Osteocyte (in vitro differentiated cells): ENCODE data around the gene MYLIP. TPM values are rescaled to one million over a fixed set of nuclear protein-coding genes. Genes with fewer than 3 reads are reported as not detected.

Source experiments
- DNase-seq: peaks from one replicate; pipeline ENCODE4 v3.0.0; 2021; ENCODE audit warnings: mixed read lengths; ENCODE audit not compliant: unreplicated experiment; ENCODE audit errors: extremely low spot score
- H3K27ac Mint-ChIP-seq: one replicate; pipeline ENCODE4 v1.8.0; 2021; ENCODE audit warnings: mild to moderate bottlenecking, mixed read lengths; ENCODE audit not compliant: unreplicated experiment
- H3K27me3 Mint-ChIP-seq: one replicate; pipeline ENCODE4 v1.8.0; 2021; ENCODE audit warnings: mixed read lengths; ENCODE audit not compliant: unreplicated experiment
- H3K36me3 Mint-ChIP-seq: one replicate; pipeline ENCODE4 v1.8.0; 2021; ENCODE audit warnings: mixed read lengths; ENCODE audit not compliant: unreplicated experiment
- H3K4me1 Mint-ChIP-seq: one replicate; pipeline ENCODE4 v1.8.0; 2021; ENCODE audit warnings: mixed read lengths; ENCODE audit not compliant: unreplicated experiment
- H3K4me3 Mint-ChIP-seq: one replicate; pipeline ENCODE4 v1.8.0; 2021; ENCODE audit warnings: mild to moderate bottlenecking, moderate library complexity, mixed read lengths; ENCODE audit not compliant: unreplicated experiment
- H3K9me3 Mint-ChIP-seq: one replicate; pipeline ENCODE4 v1.8.0; 2021; ENCODE audit warnings: mixed read lengths; ENCODE audit not compliant: unreplicated experiment
- total RNA-seq: library from RNA; stranded (reverse); gene quantifications from 2 replicates; pipeline ENCODE4 v1.2.1, GENCODE V29; 2021
- TF ChIP-seq, protein P1 (sequence below): fragments of 200-600 bp; sonication (generic); IDR thresholded peaks from 2 replicates; pipeline ENCODE4 v1.5.0; 2021; ENCODE audit warnings: antibody characterized with exemption, mild to moderate bottlenecking, moderate library complexity

Gene MYLIP
- total RNA-seq, 1 donor from 2014 or later, result 58.5 TPM

DNA sequence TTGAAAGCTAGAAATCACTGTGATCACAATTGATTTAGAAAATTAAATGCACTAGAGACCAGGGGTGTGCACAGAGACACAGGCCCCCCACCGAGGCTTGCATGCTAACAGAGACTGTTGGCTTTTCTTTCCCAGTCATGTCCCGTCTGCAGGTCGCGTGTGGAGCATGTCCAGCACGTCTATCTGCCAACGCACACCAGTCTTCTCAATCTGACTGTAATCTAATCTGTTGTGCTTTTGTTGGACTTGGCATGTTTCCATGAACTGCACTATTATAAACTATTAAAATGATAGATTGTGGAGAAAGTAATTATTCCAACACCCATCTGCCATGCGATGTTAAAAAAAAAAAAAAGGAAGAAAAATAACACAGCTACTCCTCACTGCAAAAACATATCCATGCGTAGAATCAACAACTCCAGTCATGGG, 17.7 kb downstream of the MYLIP start:
- H3K36me3 Mint-ChIP-seq, result peaks cover 97% of the 10 kb centered on the region
- no peaks in the 10 kb centered on the region for H3K27me3 Mint-ChIP-seq
- peak; percentile 89 for DNase-seq

DNA sequence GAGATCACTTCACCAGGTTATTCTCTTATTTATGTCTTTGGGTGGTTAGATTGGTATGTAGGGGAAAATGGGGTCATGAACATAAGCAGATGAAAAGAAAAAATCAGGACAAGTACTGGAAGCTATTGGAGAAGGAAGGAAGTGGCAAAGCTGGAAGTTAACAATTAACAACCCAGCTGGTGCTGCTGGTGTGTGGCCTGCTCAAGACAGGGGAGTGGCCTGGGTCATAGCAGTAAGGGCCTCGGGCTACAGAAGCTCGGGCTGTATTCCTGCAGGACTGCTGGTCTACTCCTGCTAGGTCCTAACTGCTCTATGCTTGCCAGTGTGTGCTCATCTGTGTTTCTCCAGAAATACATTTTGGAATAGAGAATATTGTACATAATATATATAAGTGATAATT, 19.6 kb downstream of the MYLIP start:
- TF ChIP-seq, protein P1, sequence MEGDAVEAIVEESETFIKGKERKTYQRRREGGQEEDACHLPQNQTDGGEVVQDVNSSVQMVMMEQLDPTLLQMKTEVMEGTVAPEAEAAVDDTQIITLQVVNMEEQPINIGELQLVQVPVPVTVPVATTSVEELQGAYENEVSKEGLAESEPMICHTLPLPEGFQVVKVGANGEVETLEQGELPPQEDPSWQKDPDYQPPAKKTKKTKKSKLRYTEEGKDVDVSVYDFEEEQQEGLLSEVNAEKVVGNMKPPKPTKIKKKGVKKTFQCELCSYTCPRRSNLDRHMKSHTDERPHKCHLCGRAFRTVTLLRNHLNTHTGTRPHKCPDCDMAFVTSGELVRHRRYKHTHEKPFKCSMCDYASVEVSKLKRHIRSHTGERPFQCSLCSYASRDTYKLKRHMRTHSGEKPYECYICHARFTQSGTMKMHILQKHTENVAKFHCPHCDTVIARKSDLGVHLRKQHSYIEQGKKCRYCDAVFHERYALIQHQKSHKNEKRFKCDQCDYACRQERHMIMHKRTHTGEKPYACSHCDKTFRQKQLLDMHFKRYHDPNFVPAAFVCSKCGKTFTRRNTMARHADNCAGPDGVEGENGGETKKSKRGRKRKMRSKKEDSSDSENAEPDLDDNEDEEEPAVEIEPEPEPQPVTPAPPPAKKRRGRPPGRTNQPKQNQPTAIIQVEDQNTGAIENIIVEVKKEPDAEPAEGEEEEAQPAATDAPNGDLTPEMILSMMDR, result no peak
- Mint-ChIP-seq H3K27ac (peak overlapping the region; percentile 29), H3K4me1 (peaks cover 64% of the 10 kb centered on the region), H3K36me3 (peaks cover 89% of the 10 kb centered on the region), H3K9me3 (peaks cover 4% of the 10 kb centered on the region), H3K4me3 (no peak overlapping the region), H3K27me3 (no peaks in the 10 kb centered on the region)
- no peak for DNase-seq

More for the DNA sequence above, 17.7 kb downstream of the MYLIP start:
- peaks cover 47% of the 10 kb centered on the region for H3K4me1 Mint-ChIP-seq
- peaks cover 4% of the 10 kb centered on the region for H3K9me3 Mint-ChIP-seq
- TF ChIP-seq, protein P1, result no peak
- H3K4me3 Mint-ChIP-seq, result peak overlapping the region; percentile 44
- H3K27ac Mint-ChIP-seq, result peak overlapping the region; percentile 92

DNA sequence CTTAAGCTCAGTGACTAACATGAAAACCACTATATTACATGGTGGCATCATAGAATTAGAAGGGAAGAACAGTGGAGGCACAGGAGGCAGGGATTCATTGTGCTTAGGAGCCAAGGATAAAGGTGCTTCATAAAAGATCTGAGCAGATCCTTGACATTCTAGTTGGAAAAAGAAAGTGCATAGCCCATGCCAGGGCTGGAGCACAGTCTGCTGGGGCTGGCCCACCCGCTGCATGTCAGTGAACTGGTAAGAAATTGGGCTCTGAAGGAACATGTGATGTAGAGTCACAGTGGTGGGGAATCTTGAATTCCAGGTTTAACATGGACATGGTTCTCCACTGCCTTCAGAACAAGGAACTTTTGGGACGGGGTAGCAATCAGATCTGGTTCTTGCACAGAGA, 20.4 kb downstream of the MYLIP start:
- Mint-ChIP-seq H3K4me1 (peaks cover 69% of the 10 kb centered on the region), H3K9me3 (peaks cover 4% of the 10 kb centered on the region), H3K36me3 (peaks cover 81% of the 10 kb centered on the region), H3K27ac (no peak overlapping the region), H3K27me3 (no peaks in the 10 kb centered on the region), H3K4me3 (no peak overlapping the region)
- no peak for DNase-seq
- TF ChIP-seq, protein P1, result no peak

DNA sequence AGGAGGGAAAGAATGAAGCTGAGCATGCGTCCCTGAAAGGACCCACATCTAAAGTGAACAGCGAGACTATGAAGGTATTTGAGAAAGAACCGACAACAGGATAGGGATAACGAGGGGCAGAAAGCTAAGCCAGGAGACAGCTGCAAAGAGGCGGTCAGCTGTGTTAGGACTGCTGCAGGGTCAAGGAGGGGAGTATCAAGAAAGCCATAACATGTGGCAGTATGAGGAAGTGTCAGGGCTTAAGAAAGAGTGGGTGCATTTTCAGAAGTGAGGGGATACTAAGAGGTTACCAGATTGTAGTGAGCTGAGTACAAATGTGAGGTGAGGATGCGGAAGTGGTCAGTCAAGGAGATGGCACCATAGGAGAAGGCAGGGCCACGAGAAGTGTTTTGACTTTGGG, 21.2 kb downstream of the MYLIP start:
- no peak overlapping the region for H3K4me3 Mint-ChIP-seq
- peak overlapping the region; percentile 49 for H3K27ac Mint-ChIP-seq
- peaks cover 4% of the 10 kb centered on the region for H3K9me3 Mint-ChIP-seq
- TF ChIP-seq, protein P1, result no peak
- H3K4me1 Mint-ChIP-seq, result peaks cover 73% of the 10 kb centered on the region
- H3K36me3 Mint-ChIP-seq, result peaks cover 76% of the 10 kb centered on the region
- no peak for DNase-seq
- H3K27me3 Mint-ChIP-seq, result no peaks in the 10 kb centered on the region

DNA sequence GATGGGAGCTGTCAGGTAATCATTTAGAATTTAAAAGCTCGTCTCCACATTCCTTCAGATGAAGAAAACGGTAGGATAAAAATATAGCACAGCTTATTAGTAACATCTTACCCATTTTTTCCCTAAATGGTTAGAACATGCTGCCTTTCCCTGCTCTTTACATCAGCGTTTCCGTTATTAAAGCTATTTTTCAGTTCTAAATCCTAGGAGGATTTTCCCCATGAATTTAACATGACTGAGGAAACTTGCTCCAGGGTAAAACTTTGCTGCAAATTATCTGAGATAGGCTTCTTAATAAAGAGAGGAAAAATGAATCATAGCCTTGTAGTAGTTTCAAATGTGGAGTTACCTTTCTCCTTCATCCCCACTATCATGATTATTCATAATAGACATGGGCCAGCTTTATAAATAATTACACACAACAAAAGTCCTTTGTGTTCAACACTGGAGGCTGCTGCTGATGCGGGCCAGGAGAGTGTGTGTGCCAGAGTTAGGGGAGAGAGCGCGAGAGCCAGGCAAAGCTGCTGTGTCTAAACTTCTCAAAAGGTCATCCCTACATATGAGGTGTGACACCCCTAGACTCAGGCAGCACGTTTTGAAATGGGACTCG, 24.4 kb downstream of the MYLIP start:
- Mint-ChIP-seq H3K4me1 (peaks cover 50% of the 10 kb centered on the region), H3K27me3 (no peaks in the 10 kb centered on the region), H3K36me3 (peaks cover 50% of the 10 kb centered on the region), H3K4me3 (no peak overlapping the region), H3K27ac (peak overlapping the region; percentile 45), H3K9me3 (no peaks in the 10 kb centered on the region)
- TF ChIP-seq, protein P1, result no peak
- DNase-seq, result no peak
